DOHH2 (cell line): ENCODE measurements around the gene SLC35G3.
"Not testable (repeated sequence)": the region's sequence is repeated elsewhere in the genome, so short reads cannot be mapped to it uniquely, and the experiment has no call there.

Experiments used
- EZH2phosphoT487 ChIP-seq: fragments of 200-600 bp; sonication (generic); IDR thresholded peaks from 2 replicates; pipeline ENCODE4 v1.6.1; 2017; ENCODE audit warnings: borderline replicate concordance, mild to moderate bottlenecking, antibody characterized with exemption, low read length, moderate library complexity, mixed read lengths
- TF ChIP-seq, protein P1 (sequence below): fragments of 200-600 bp; sonication (generic); IDR thresholded peaks from one replicate; pipeline ENCODE4 v1.5.1; 2014; ENCODE audit warnings: antibody characterized with exemption, mild to moderate bottlenecking, low read depth, low read length; ENCODE audit not compliant: poor library complexity, severe bottlenecking

DNA sequence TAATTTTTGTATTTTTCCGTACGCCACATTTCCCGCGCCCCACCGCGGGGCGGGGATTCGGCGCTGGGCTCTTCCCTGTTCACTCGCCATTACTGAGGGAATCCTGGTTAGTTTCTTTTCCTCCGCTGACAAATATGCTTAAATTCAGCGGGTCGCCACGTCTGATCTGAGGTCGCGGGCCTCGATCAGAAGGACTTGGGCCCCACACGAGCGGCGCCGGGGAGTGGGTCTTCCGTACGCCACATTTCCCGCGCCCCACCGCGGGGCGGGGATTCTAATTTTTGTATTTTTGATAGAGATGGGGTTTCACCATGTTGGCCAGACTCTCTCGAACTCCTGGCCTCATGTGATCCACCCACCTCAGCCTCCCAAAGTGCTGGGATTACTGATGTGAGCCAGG lies 43.1 kb downstream of the SLC35G3 start:
- TF ChIP-seq, protein P1, sequence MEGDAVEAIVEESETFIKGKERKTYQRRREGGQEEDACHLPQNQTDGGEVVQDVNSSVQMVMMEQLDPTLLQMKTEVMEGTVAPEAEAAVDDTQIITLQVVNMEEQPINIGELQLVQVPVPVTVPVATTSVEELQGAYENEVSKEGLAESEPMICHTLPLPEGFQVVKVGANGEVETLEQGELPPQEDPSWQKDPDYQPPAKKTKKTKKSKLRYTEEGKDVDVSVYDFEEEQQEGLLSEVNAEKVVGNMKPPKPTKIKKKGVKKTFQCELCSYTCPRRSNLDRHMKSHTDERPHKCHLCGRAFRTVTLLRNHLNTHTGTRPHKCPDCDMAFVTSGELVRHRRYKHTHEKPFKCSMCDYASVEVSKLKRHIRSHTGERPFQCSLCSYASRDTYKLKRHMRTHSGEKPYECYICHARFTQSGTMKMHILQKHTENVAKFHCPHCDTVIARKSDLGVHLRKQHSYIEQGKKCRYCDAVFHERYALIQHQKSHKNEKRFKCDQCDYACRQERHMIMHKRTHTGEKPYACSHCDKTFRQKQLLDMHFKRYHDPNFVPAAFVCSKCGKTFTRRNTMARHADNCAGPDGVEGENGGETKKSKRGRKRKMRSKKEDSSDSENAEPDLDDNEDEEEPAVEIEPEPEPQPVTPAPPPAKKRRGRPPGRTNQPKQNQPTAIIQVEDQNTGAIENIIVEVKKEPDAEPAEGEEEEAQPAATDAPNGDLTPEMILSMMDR: not testable (repeated sequence)
- TF ChIP-seq EZH2phosphoT487: not testable (repeated sequence)
